B cell (primary cell): ENCODE measurements around the gene CACNA2D3. TPM values are rescaled to one million over a fixed set of nuclear protein-coding genes. Genes with fewer than 3 reads are reported as not detected.

Source experiments
- ATAC-seq: fragments of 200-7000 bp; cut with Tn5 transposase; one replicate; pipeline ENCODE4 v1.10.0; 2021; ENCODE audit warnings: low read depth, mild to moderate bottlenecking, moderate number of reproducible peaks, moderate library complexity
- CTCF ChIA-PET: fragments of 350-600 bp; sonication (Branson Sonifier 250); formaldehyde crosslinking; loops from one replicate; lab custom pipeline; 2021; ENCODE audit warnings: antibody characterized with exemption, inconsistent platforms; lab: Charles Lee
- POLR2A ChIA-PET: fragments of 350-600 bp; sonication (Branson Sonifier 250); formaldehyde crosslinking; loops from one replicate; lab custom pipeline; 2021; ENCODE audit warnings: antibody characterized with exemption; lab: Charles Lee
- DNase-seq: peaks from one replicate; pipeline ENCODE4 v3.0.0; 2013
- H2AFZ ChIP-seq: 2 replicates; pipeline ENCODE4 v1.6.1; 2012; ENCODE audit warnings: mild to moderate bottlenecking, low read depth, low read length; ENCODE audit not compliant: insufficient read depth, poor library complexity, severe bottlenecking
- H3K27ac ChIP-seq, 2 donors: 1 replicate in 1 of 2; 2 replicates in 1 of 2; pipeline ENCODE4 v1.5.1; 2012 to 2013; ENCODE audit warnings: low read length in 2 of 2, mild to moderate bottlenecking in 2 of 2, moderate library complexity in 1 of 2
- H3K27me3 ChIP-seq, 4 experiments: fragments of 200-600 bp in 1 of 4; sonication (generic) in 1 of 4; replicated peaks in 1 of 4; 1 replicate in 2 of 4; 2 replicates in 2 of 4; pipeline versions ENCODE4 v1.6.1 to v1.7.0; 2013 to 2016; ENCODE audit warnings: low read length in 3 of 4, mild to moderate bottlenecking in 2 of 4, mixed read lengths in 1 of 4, moderate library complexity in 1 of 4; ENCODE audit not compliant: insufficient read depth in 4 of 4, control insufficient read depth in 3 of 4; ENCODE audit errors: control extremely low read depth in 1 of 4
- H3K36me3 ChIP-seq, 2 experiments: replicated peaks in 1 of 2; 1 replicate in 1 of 2; 2 replicates in 1 of 2; pipeline versions ENCODE4 v1.6.1 to v1.7.1; 2013; ENCODE audit warnings: low read length in 1 of 2; ENCODE audit not compliant: insufficient read depth in 2 of 2, control insufficient read depth in 1 of 2; ENCODE audit errors: control extremely low read depth in 1 of 2, extremely low read depth in 1 of 2
- H3K4me1 ChIP-seq, 2 donors: fragments of 200-600 bp in 1 of 2; sonication (generic) in 1 of 2; 1 replicate in 1 of 2; 2 replicates in 1 of 2; pipeline versions ENCODE4 v1.5.1 to v1.6.1; 2013 to 2017; ENCODE audit warnings: low read length in 2 of 2; ENCODE audit not compliant: control insufficient read depth in 2 of 2, insufficient read depth in 2 of 2
- H3K4me2 ChIP-seq: replicated peaks from 2 replicates; pipeline ENCODE3; 2012; ENCODE audit warnings: mild to moderate bottlenecking, low read depth, low read length; ENCODE audit not compliant: poor library complexity, severe bottlenecking
- H3K4me3 ChIP-seq, 5 experiments: fragments of 200-600 bp in 1 of 5; sonication (generic) in 1 of 5; 1 replicate in 3 of 5; 2 replicates in 2 of 5; pipeline versions ENCODE4 v1.5.1 to v1.7.0; 2011 to 2016; ENCODE audit warnings: low read length in 4 of 5, mild to moderate bottlenecking in 4 of 5, low read depth in 2 of 5, control low read depth in 1 of 5, moderate library complexity in 1 of 5; ENCODE audit not compliant: insufficient read depth in 1 of 5; ENCODE audit errors: control extremely low read depth in 1 of 5, extremely low read depth in 1 of 5
- H3K79me2 ChIP-seq: fragments of 200-600 bp; sonication (generic); one replicate; pipeline ENCODE4 v1.6.0; 2016; ENCODE audit warnings: low read length; ENCODE audit not compliant: control insufficient read depth, insufficient read depth
- H3K9ac ChIP-seq: fragments of 200-600 bp; sonication (generic); 2 replicates; pipeline ENCODE4 v1.6.1; 2017; ENCODE audit warnings: mild to moderate bottlenecking, low read length, moderate library complexity
- H3K9me3 ChIP-seq, 3 donors: one replicate each; pipeline versions ENCODE4 v1.6.1 to v1.7.1; 2013; ENCODE audit warnings: low read length in 2 of 3; ENCODE audit not compliant: control insufficient read depth in 2 of 3, insufficient read depth in 1 of 3; ENCODE audit errors: control extremely low read depth in 1 of 3
- H4K20me1 ChIP-seq: 2 replicates; pipeline ENCODE4 v1.6.0; 2012; ENCODE audit warnings: mild to moderate bottlenecking, low read length; ENCODE audit not compliant: insufficient read depth, control insufficient read depth, poor library complexity, severe bottlenecking
- H3K27ac Mint-ChIP-seq: one replicate; pipeline ENCODE4 v1.8.0; 2021; ENCODE audit warnings: mixed read lengths
- H3K27me3 Mint-ChIP-seq: one replicate; pipeline ENCODE4 v1.8.0; 2021; ENCODE audit warnings: mixed read lengths
- H3K4me1 Mint-ChIP-seq: one replicate; pipeline ENCODE4 v1.8.0; 2021; ENCODE audit warnings: mixed read lengths
- H3K4me3 Mint-ChIP-seq: one replicate; pipeline ENCODE4 v1.8.0; 2021; ENCODE audit warnings: mixed read lengths
- H3K9me3 Mint-ChIP-seq: one replicate; pipeline ENCODE4 v1.8.0; 2022; ENCODE audit warnings: mixed read lengths; ENCODE audit not compliant: insufficient read depth
- CTCF ChIP-seq: fragments of 200-600 bp; IDR thresholded peaks from one replicate; pipeline ENCODE4 v1.8.0; 2022; ENCODE audit warnings: antibody characterized with exemption, mild to moderate bottlenecking
- EZH2 ChIP-seq: IDR thresholded peaks from 2 replicates; pipeline ENCODE4 v1.6.1; 2012; ENCODE audit warnings: borderline replicate concordance, low read depth, mild to moderate bottlenecking, moderate library complexity, low read length; ENCODE audit not compliant: insufficient read depth, poor library complexity, severe bottlenecking
- WGBS: methylation state at CpG from one replicate; pipeline ENCODE4 v1.1.5; 2013; ENCODE audit warnings: missing lambda C conversion rate; ENCODE audit not compliant: insufficient coverage; 5-methylcytosine and 5-hydroxymethylcytosine counted together
- intact Hi-C: fragments of 100-400 bp; cut with micrococcal nuclease; formaldehyde crosslinking; loops from one replicate; pipeline ENCODE4 v1.10.0; 2022
- polyA plus RNA-seq: library from polyadenylated mRNA; depleted of rRNA; stranded (reverse); fragments of >200 nt; gene quantifications from 2 replicates; pipeline ENCODE4 v1.2.3, GENCODE V29; 2012
- total RNA-seq, 2 donors: library from RNA; stranded (reverse); fragments of 120-200 nt in 1 of 2; gene quantifications; 1 replicate in 1 of 2; 2 replicates in 1 of 2; pipeline versions ENCODE4 v1.2.3 to v1.2.4, GENCODE V29; 2013 to 2022

The CACNA2D3 gene
- total and polyA plus RNA-seq, 2 donors (not counting 1 experiment from before 2014, with no cell fraction given): not detected

DNA sequence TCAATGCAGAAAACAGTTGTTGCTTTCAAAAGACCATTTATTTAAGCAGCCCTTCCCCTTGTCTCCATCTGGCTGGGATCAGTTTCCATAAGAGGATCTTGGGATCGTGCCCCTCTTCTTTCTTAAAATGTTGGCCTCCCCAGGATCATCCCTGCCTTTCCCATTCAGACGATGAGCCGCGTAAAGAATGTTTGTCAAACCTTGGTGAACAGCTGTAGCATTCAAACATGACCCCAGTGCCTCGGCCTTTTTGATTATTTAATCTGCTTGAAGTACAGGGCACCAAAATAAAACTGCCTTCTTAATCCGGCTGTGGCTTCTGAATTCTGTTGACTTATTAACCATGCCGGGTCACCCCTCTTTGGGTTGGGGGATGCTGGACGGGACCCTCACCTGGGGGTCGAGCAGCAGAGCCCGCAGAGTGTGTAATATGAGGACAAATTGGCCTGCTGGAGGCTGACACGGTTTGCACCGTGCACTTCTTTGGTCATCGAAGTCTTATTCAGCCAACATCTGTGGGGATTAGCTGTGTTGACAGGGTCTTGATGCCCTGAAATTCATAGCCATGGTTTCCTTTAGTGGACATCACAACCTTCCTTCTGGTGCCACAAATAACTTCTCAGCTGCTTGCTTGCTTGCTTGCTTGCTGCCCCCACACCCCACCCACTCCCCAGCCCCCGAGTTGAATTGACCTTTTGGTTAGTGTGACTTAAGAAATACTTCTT lies 805.9 kb downstream of the CACNA2D3 start, which contains the start of gene LRTM1:
LRTM1 (minus strand) TSS at position 14 of the 725 bp plus-strand sequence. CDS start 148 bp downstream, outside the sequence.
- Histone ChIP-seq H3K4me1 (no peaks in the 10 kb centered on the region), H3K9me3 (no peaks in the 10 kb centered on the region), H3K27me3 (no peaks in the 10 kb centered on the region), H3K4me2 (no peak within 1 kb of the TSS), H3K4me3 (no peak within 1 kb of the TSS), H3K9ac (no peak within 1 kb of the TSS), H3K36me3 (no peaks in the 10 kb centered on the region), H2AFZ (no peak within 1 kb of the TSS), H4K20me1 (no peaks in the 10 kb centered on the region), H3K79me2 (no peaks in the 10 kb centered on the region), H3K27ac (no peak within 1 kb of the TSS)
- intact Hi-C loops: no loop called here
- no peak for ATAC-seq
- ChIA-PET POLR2A (no interaction called here), CTCF (no interaction called here)
- no peak for DNase-seq
- Mint-ChIP-seq H3K27ac (no peak within 1 kb of the TSS), H3K27me3 (no peaks in the 10 kb centered on the region), H3K4me3 (no peak within 1 kb of the TSS), H3K4me1 (no peaks in the 10 kb centered on the region), H3K9me3 (no peaks in the 10 kb centered on the region)
- no peak for TF ChIP-seq CTCF
- TF ChIP-seq EZH2: no peak
- 93% methylated on average over 8 of the region's 14 CpGs for WGBS

GRCh38 chr3:54931182-54931581 lies 808.8 kb downstream of the CACNA2D3 start:
- Histone ChIP-seq H3K4me3 (no peak overlapping the region), H2AFZ (no peak overlapping the region), H3K27me3 (no peaks in the 10 kb centered on the region), H3K36me3 (no peaks in the 10 kb centered on the region), H4K20me1 (no peaks in the 10 kb centered on the region), H3K9me3 (no peaks in the 10 kb centered on the region), H3K79me2 (no peaks in the 10 kb centered on the region), H3K4me1 (no peaks in the 10 kb centered on the region), H3K9ac (no peak overlapping the region), H3K27ac (no peak overlapping the region), H3K4me2 (no peak overlapping the region)
- POLR2A ChIA-PET: no interaction called here
- 31% methylated on average over 2 of the region's 4 CpGs for WGBS
- Mint-ChIP-seq H3K27me3 (no peaks in the 10 kb centered on the region), H3K27ac (no peak overlapping the region), H3K4me3 (no peak overlapping the region), H3K9me3 (no peaks in the 10 kb centered on the region), H3K4me1 (no peaks in the 10 kb centered on the region)
- TF ChIP-seq EZH2 (no peak), CTCF (no peak)
- ATAC-seq (no peak), DNase-seq (no peak)
- CTCF ChIA-PET: no interaction called here
- intact Hi-C loops: no loop called here
